ENCODE measurements around the gene PRKAR2A. TPM values are rescaled to one million over a fixed set of nuclear protein-coding genes. Genes with fewer than 3 reads are reported as not detected.
"Not testable (repeated sequence)": the region's sequence is repeated elsewhere in the genome, so short reads cannot be mapped to it uniquely, and the experiment has no call there.

PRKAR2A gene
- total and polyA plus RNA-seq, 2 donors = 7.5 to 8.0 TPM

DNA sequence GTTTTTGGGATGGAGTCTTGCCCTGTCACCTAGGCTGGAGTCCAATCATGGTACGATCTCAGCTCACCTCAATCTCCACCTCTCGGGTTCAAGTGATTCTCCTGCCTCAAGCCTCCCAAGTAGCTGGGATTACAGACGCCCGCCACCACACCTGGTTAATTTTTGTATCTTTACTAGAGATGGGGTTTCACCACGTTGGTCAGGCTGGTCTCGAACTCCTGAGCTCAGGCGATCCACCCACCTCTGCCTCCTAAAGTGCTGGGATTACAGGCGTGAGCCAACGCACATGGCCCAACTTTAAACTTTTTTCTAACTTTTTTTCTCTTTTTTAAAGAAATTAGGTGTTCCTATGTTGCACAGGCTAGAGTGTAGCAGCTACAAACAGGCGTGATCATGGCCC is 19.8 kb downstream of the PRKAR2A start:
- H3K4me3 ChIP-seq (ENCODE audit: low read length in 2 of 2); H3K4me1 ChIP-seq (ENCODE audit: control insufficient read depth in 2 of 2, insufficient read depth in 2 of 2, low read length in 2 of 2); H3K36me3 ChIP-seq (ENCODE audit: control insufficient read depth in 2 of 2, insufficient read depth in 2 of 2, low read length in 1 of 2); DNase-seq (ENCODE audit: low read depth in 6 of 9, low spot score in 9 of 9); H3K27me3 ChIP-seq (ENCODE audit: control insufficient read depth in 2 of 2, insufficient read depth in 1 of 2, low read length in 1 of 2); H3K9me3 ChIP-seq (ENCODE audit: control insufficient read depth in 2 of 2, insufficient read depth in 1 of 2, low read length in 1 of 2); H3K27ac ChIP-seq (ENCODE audit: low read depth in 1 of 2, low read length in 1 of 2): not testable (repeated sequence)
- WGBS = 93% methylated on average over 10 of the region's 10 CpGs

DNA sequence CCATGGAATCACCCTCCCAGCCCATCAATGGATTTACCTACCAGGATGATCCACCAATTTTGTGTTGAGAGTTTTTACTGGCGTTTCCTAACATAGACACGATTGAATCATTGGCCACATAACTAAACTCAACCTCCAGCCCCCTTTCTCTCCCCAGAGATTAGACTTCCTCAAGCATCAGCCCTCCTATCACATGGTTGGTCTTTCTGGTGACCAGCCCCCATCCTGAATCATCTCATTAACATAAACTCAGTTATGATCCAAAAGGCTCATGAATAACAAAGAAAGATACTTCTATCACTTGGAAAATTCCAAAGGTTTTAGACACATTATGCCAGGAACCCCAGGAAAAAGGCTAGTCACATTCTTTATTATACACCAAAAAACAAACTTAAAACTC is 21.2 kb downstream of the PRKAR2A start:
- Histone ChIP-seq H3K4me1 (ENCODE audit: control insufficient read depth in 2 of 2, insufficient read depth in 2 of 2, low read length in 2 of 2) (no peaks in the 10 kb centered on the region), H3K36me3 (ENCODE audit: control insufficient read depth in 2 of 2, insufficient read depth in 2 of 2, low read length in 1 of 2) (no peaks in the 10 kb centered on the region), H3K27ac (ENCODE audit: low read depth in 1 of 2, low read length in 1 of 2) (no peak overlapping the region), H3K4me3 (ENCODE audit: low read length in 2 of 2) (no peak overlapping the region), H3K27me3 (ENCODE audit: control insufficient read depth in 2 of 2, insufficient read depth in 1 of 2, low read length in 1 of 2) (no peaks in the 10 kb centered on the region), H3K9me3 (ENCODE audit: control insufficient read depth in 2 of 2, insufficient read depth in 1 of 2, low read length in 1 of 2) (no peaks in the 10 kb centered on the region)
- DNase-seq (ENCODE audit: low read depth in 6 of 9, low spot score in 9 of 9) = no peak
- 97% methylated on average over 2 of the region's 2 CpGs for WGBS

DNA sequence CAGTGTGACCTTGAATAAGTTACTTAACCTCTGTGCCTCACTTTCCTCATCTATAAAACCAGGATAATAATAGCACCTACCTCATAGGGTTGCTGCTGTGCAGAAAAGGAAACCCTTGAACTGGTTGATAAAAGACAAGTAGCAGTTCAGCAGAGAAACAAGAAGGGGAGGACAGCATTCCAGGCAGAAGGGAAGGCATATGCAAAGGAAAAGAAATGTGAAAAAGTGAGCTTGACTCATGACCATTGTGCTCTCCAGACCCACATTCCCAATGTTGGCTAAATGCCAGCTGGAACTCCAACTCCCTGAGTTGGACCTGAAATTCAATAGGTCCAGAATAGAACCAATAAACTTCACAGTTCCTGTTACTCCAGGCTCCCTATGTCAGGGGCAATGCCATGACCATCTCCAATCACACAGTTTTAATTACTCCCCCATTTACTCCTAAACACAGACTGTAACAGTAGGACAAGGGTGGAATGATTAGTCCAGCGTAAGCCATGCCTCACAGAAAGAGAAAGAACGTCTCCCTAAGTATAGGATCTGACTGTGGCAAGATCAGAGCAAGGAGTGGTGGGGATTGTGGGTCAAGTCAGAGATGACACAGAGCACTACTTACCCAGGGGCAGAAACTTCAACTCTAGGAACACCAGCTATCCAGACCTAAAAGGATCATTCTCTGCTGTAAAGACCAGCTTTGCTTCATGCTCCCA is 26.9 kb downstream of the PRKAR2A start:
- Histone ChIP-seq H3K4me1 (ENCODE audit: control insufficient read depth in 2 of 2, insufficient read depth in 2 of 2, low read length in 2 of 2) (no peaks in the 10 kb centered on the region), H3K36me3 (ENCODE audit: control insufficient read depth in 2 of 2, insufficient read depth in 2 of 2, low read length in 1 of 2) (no peaks in the 10 kb centered on the region), H3K9me3 (ENCODE audit: control insufficient read depth in 2 of 2, insufficient read depth in 1 of 2, low read length in 1 of 2) (no peaks in the 10 kb centered on the region), H3K27me3 (ENCODE audit: control insufficient read depth in 2 of 2, insufficient read depth in 1 of 2, low read length in 1 of 2) (no peaks in the 10 kb centered on the region), H3K27ac (ENCODE audit: low read depth in 1 of 2, low read length in 1 of 2) (no peak overlapping the region), H3K4me3 (ENCODE audit: low read length in 2 of 2) (no peak overlapping the region)
- no peak for DNase-seq (ENCODE audit: low read depth in 6 of 9, low spot score in 9 of 9)
- 97% methylated on average over 2 of the region's 2 CpGs for WGBS

DNA sequence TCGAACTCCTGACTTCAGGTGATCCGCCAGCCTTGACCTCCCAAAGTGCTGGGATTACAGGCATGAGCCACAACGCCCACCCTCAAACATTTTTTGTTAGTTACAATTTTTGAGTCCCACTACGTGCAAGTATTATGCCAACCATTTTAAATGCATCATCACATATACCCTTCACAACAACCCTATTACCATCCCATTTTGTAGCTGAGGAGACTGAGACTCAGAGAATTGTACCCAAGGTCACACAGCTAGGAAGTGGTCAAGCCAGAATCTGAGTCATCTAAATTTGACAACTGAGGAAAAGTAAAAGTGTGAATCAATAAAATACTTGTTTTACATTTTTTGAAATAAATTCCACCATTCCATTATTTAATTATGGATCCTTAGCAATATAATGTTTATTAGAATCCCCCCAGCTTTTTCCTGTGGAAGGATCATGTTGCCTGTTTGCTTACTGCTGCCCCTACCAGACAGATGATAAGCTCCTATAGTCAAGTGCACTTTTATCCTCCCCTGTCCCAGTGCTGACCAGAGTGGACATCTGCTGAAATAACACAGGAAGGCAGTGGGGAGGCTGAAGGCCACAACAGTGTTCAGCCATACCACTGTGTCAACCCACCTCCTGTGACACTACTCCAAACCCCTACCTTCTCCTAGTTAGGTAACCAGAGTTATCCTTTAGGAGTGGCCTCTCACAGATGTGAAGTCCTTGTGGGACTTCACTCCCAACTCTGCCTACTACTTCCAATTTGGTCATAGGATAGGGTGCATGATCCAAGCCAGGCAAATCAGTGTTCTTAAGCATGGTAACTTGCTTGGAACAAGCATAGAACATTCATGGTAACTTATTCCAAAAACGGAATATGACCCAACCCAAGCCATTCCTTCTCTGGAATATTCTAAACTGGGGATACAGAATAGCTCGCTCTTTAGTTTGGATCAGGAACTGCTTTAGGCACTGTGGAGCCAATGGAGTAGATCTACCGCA is 28.1 kb downstream of the PRKAR2A start:
- 98% methylated on average over 7 of the region's 7 CpGs for WGBS
- no peak for DNase-seq (ENCODE audit: low read depth in 6 of 9, low spot score in 9 of 9)
- Histone ChIP-seq H3K27me3 (ENCODE audit: control insufficient read depth in 2 of 2, insufficient read depth in 1 of 2, low read length in 1 of 2) (no peaks in the 10 kb centered on the region), H3K27ac (ENCODE audit: low read depth in 1 of 2, low read length in 1 of 2) (no peak overlapping the region), H3K4me1 (ENCODE audit: control insufficient read depth in 2 of 2, insufficient read depth in 2 of 2, low read length in 2 of 2) (no peaks in the 10 kb centered on the region), H3K4me3 (ENCODE audit: low read length in 2 of 2) (no peak overlapping the region), H3K36me3 (ENCODE audit: control insufficient read depth in 2 of 2, insufficient read depth in 2 of 2, low read length in 1 of 2) (no peaks in the 10 kb centered on the region), H3K9me3 (ENCODE audit: control insufficient read depth in 2 of 2, insufficient read depth in 1 of 2, low read length in 1 of 2) (no peaks in the 10 kb centered on the region)

DNA sequence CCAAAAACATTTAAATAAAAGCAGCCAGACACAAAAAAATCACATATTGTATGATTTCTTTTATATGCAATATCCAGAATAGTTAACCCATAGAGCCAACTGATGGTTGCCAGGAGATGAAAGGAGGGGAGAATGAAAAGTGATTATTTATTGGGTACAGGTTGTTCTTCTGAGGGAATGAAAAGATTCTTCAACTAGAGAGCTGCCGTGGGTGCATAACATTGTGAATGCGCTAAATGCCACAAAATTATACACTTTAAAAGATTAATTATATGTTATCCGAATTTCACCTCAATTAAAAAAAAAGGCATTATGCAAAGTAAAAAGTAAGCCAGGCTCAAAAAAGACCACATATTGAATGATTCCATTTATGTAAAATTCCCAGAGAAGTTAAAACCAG is 36.1 kb downstream of the PRKAR2A start:
- Histone ChIP-seq H3K9me3 (ENCODE audit: control insufficient read depth in 2 of 2, insufficient read depth in 1 of 2, low read length in 1 of 2) (no peaks in the 10 kb centered on the region), H3K27ac (ENCODE audit: low read depth in 1 of 2, low read length in 1 of 2) (no peak overlapping the region), H3K27me3 (ENCODE audit: control insufficient read depth in 2 of 2, insufficient read depth in 1 of 2, low read length in 1 of 2) (no peaks in the 10 kb centered on the region), H3K4me3 (ENCODE audit: low read length in 2 of 2) (no peak overlapping the region), H3K4me1 (ENCODE audit: control insufficient read depth in 2 of 2, insufficient read depth in 2 of 2, low read length in 2 of 2) (peaks cover 0 to 3% of the 10 kb centered on the region in 2 donors), H3K36me3 (ENCODE audit: control insufficient read depth in 2 of 2, insufficient read depth in 2 of 2, low read length in 1 of 2) (no peaks in the 10 kb centered on the region)
- no peak for DNase-seq (ENCODE audit: low read depth in 6 of 9, low spot score in 9 of 9)
- 81% methylated on average over 3 of the region's 3 CpGs for WGBS

DNA sequence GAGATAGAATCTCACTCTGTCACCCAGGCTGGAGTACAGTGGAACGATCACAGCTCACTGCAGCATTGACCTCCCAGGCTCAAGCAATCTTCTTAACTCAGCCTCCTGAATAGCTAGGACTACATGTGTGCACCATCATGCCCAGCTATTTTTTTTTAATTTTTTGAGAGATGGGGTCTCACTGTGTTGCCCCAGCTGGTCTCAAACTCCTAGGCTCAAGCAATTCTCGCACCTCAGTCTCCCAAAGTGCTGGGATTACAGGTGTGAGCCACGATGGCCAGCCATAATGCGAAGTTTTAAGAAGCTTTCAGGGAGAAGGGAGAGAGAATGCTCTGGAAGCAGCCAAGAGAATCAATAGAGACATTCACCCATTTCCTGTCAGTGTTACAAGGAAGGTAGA is 42.7 kb downstream of the PRKAR2A start:
- Histone ChIP-seq H3K27ac (ENCODE audit: low read depth in 1 of 2, low read length in 1 of 2) (no peak overlapping the region), H3K27me3 (ENCODE audit: control insufficient read depth in 2 of 2, insufficient read depth in 1 of 2, low read length in 1 of 2) (no peaks in the 10 kb centered on the region), H3K36me3 (ENCODE audit: control insufficient read depth in 2 of 2, insufficient read depth in 2 of 2, low read length in 1 of 2) (no peaks in the 10 kb centered on the region), H3K9me3 (ENCODE audit: control insufficient read depth in 2 of 2, insufficient read depth in 1 of 2, low read length in 1 of 2) (no peaks in the 10 kb centered on the region), H3K4me3 (ENCODE audit: low read length in 2 of 2) (no peak overlapping the region), H3K4me1 (ENCODE audit: control insufficient read depth in 2 of 2, insufficient read depth in 2 of 2, low read length in 2 of 2) (no peaks in the 10 kb centered on the region)
- DNase-seq (ENCODE audit: low read depth in 6 of 9, low spot score in 9 of 9) = no peak
- WGBS = 98% methylated on average over 4 of the region's 4 CpGs

DNA sequence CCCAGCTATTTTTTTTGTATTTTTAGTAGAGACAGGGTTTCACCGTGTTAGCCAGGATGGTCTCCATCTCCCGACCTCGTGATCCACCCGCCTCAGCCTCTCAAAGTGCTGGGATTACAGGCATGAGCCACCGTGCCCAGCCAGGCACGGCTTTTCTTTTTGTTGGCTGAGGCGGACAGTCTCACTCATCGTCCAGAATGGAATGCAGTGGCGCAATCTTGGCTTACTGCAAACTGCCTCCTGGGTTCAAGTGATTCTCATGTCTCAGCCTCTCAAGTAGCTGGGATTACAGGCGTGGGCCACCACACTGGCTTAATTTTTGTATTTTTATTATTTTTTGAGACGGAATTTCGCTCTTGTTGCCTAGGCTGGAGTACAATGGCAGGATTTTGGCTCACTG is 46.8 kb downstream of the PRKAR2A start:
- not testable (repeated sequence) for DNase-seq (ENCODE audit: low read depth in 6 of 9, low spot score in 9 of 9); H3K4me1 ChIP-seq (ENCODE audit: control insufficient read depth in 2 of 2, insufficient read depth in 2 of 2, low read length in 2 of 2); H3K36me3 ChIP-seq (ENCODE audit: control insufficient read depth in 2 of 2, insufficient read depth in 2 of 2, low read length in 1 of 2); H3K27ac ChIP-seq (ENCODE audit: low read depth in 1 of 2, low read length in 1 of 2); H3K27me3 ChIP-seq (ENCODE audit: control insufficient read depth in 2 of 2, insufficient read depth in 1 of 2, low read length in 1 of 2); H3K4me3 ChIP-seq (ENCODE audit: low read length in 2 of 2); H3K9me3 ChIP-seq (ENCODE audit: control insufficient read depth in 2 of 2, insufficient read depth in 1 of 2, low read length in 1 of 2)
- WGBS = 96% methylated on average over 12 of the region's 12 CpGs

DNA sequence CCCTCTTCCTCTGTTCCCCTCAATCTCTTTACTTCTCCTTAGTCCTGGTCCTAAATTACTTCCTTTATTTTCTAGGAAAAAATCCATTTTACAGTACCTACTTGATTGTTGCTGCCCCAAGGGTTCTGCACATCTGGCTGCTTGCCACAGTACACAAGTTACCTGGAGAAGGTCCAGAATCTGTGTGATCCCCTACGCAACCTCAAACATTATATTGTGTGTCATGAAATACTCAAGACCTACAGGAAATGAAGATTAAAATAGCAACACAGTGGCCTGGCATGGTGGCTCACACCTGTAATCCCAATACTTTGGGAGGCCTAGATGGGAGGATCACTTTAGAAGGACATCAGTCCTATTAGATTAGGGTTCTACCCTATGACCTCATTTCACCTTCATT is 48.7 kb downstream of the PRKAR2A start:
- Histone ChIP-seq H3K4me3 (ENCODE audit: low read length in 2 of 2) (no peak overlapping the region), H3K9me3 (ENCODE audit: control insufficient read depth in 2 of 2, insufficient read depth in 1 of 2, low read length in 1 of 2) (no peaks in the 10 kb centered on the region), H3K27ac (ENCODE audit: low read depth in 1 of 2, low read length in 1 of 2) (no peak overlapping the region), H3K36me3 (ENCODE audit: control insufficient read depth in 2 of 2, insufficient read depth in 2 of 2, low read length in 1 of 2) (no peaks in the 10 kb centered on the region), H3K27me3 (ENCODE audit: control insufficient read depth in 2 of 2, insufficient read depth in 1 of 2, low read length in 1 of 2) (no peaks in the 10 kb centered on the region), H3K4me1 (ENCODE audit: control insufficient read depth in 2 of 2, insufficient read depth in 2 of 2, low read length in 2 of 2) (no peaks in the 10 kb centered on the region)
- no peak for DNase-seq (ENCODE audit: low read depth in 6 of 9, low spot score in 9 of 9)
- WGBS = 91% methylated on average over 1 of the region's 1 CpG

DNA sequence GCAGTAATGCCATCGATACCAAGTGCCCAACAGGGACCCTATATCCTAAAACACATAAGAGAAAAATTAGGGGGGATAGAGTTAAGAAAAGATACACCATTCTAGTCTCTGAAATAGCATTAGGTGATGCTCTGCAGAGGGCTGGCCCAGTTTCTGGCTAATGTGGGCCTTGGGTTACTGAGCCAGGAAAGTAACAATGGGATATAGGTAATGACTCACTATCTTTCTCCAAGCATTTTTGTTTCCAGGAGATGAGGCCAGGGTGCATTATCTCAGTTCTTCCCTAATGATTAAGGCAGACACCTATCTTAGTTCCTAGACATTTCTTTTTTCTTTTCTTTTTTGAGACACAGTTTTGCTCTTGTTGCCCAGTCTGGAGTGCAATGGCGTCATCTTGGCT is 50.0 kb downstream of the PRKAR2A start:
- Histone ChIP-seq H3K27me3 (ENCODE audit: control insufficient read depth in 2 of 2, insufficient read depth in 1 of 2, low read length in 1 of 2) (no peaks in the 10 kb centered on the region), H3K9me3 (ENCODE audit: control insufficient read depth in 2 of 2, insufficient read depth in 1 of 2, low read length in 1 of 2) (no peaks in the 10 kb centered on the region), H3K4me3 (ENCODE audit: low read length in 2 of 2) (no peak overlapping the region), H3K36me3 (ENCODE audit: control insufficient read depth in 2 of 2, insufficient read depth in 2 of 2, low read length in 1 of 2) (no peaks in the 10 kb centered on the region), H3K4me1 (ENCODE audit: control insufficient read depth in 2 of 2, insufficient read depth in 2 of 2, low read length in 2 of 2) (no peaks in the 10 kb centered on the region), H3K27ac (ENCODE audit: low read depth in 1 of 2, low read length in 1 of 2) (no peak overlapping the region)
- WGBS = 90% methylated on average over 2 of the region's 2 CpGs
- DNase-seq (ENCODE audit: low read depth in 6 of 9, low spot score in 9 of 9) = no peak
